HUES48 (cell line): ENCODE results near the gene SLC25A41.

Experiments used
- H3K27ac ChIP-seq: one replicate; pipeline ENCODE4 v1.7.0; 2013; ENCODE audit warnings: low read depth, low read length, inconsistent platforms
- H3K27me3 ChIP-seq: 2 replicates; pipeline ENCODE4 v1.6.1; 2013; ENCODE audit warnings: mild to moderate bottlenecking, low read length; ENCODE audit not compliant: control insufficient read depth, insufficient read depth
- H3K36me3 ChIP-seq: 2 replicates; pipeline ENCODE4 v1.6.1; 2013; ENCODE audit warnings: low read length; ENCODE audit not compliant: control insufficient read depth, insufficient read depth
- H3K4me1 ChIP-seq: 2 replicates; pipeline ENCODE4 v1.6.1; 2013; ENCODE audit warnings: mild to moderate bottlenecking, low read length; ENCODE audit not compliant: control insufficient read depth, insufficient read depth
- H3K4me3 ChIP-seq: 2 replicates; pipeline ENCODE4 v1.5.1; 2013; ENCODE audit warnings: mild to moderate bottlenecking, low read depth, low read length
- H3K9ac ChIP-seq: 2 replicates; pipeline ENCODE4 v1.6.1; 2013; ENCODE audit warnings: mild to moderate bottlenecking, low read depth, low read length, moderate library complexity
- H3K9me3 ChIP-seq: 2 replicates; pipeline ENCODE4 v1.6.1; 2013; ENCODE audit warnings: low read length; ENCODE audit not compliant: control insufficient read depth, insufficient read depth

SLC25A41 gene

DNA sequence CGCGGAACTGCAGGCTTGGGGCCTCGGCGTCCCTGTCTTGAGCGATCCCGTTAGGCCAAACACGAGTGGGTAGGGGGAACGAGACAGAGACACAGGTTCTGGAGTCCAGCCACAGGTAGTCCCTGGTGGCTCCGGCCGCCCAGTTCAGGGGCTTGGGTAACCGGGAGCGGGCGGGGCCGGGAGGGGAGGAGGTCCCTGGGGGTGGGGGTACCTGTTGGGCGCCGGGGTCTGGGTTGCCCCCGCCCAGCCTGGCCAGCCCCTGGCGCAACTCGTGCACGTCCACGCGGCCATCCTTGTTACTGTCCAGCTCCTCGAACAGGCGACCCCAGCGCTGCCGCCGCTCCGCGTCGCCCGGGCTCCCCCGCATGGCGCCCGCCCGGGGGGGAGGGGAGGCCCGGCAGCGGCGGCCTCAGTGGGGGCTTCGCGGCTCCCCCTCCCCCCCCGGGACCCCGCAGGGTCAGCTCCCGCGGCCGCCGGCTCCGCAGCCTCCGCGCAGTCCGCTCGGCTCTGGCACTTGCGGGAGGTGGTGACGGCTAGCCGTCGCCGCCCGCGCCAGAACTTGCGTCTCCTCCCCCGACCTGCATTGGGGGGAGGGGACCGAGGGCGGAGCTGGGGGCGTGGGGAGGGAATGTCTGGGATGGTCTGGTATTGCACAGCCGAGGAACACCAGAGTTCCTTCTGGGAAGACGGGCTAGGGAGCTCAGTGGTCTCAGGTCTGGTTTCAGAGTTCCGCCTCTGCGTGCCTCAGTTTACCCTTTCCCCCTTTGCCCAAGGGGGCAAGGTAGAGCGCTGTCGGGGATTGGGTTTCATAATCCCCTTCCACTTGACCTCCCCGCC is 25.9 kb upstream of the SLC25A41 start, which contains the start of gene SLC25A23:
Gene SLC25A23 (minus strand): TSS at position 531 of the 837 bp plus-strand sequence. CDS start 164 bp downstream, at position 367.
- Histone ChIP-seq H3K4me3 (peak within 1 kb of the TSS; percentile 75), H3K9ac (peak within 1 kb of the TSS; percentile 22; the same call in 1 of the 2 replicates), H3K4me1 (no peaks in the 10 kb centered on the region)

DNA sequence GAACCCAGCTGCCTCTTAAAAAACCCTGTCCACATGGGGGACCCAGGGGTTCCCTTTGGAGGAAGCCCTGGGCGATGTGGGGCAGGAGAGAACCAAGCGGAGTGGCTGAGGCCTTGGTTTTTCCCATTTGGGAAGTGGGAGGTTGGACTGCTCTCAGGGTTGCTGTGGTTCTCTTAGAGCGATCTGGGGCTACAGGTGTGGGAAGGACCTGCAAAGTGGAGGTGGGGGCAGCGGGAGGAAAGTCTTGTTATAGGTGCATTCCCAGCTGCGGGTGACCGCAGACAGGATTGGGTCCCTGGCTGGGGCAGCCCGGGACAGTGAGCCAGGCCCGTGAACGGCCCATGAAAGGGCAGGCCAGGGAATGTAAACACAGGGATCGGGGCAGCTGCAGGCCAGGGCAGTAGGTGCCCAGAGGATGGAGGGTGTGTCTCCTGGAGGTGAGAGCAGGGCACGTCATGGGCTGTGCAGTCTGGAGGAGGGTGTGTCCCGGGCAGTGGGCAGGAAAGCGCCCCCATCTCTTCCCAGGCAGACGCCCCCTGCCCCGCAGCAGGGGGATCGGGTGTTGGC is 25.2 kb upstream of the SLC25A41 start:
- no peak overlapping the region for H3K27ac ChIP-seq
- no peak overlapping the region for H3K9ac ChIP-seq

More for the DNA sequence above, 25.9 kb upstream of the SLC25A41 start, which contains the start of gene SLC25A23:
- peaks cover 4% of the 10 kb centered on the region; the same call in 1 of the 2 replicates for H3K27me3 ChIP-seq
- H3K9me3 ChIP-seq: no peaks in the 10 kb centered on the region
- H3K36me3 ChIP-seq: peaks cover 10% of the 10 kb centered on the region
- H3K27ac ChIP-seq: peak within 1 kb of the TSS; percentile 60

GRCh38 chr19:6457958-6458694 is 24.6 kb upstream of the SLC25A41 start:
- H3K4me3 ChIP-seq: no peak overlapping the region
- no peaks in the 10 kb centered on the region; the same call in none of the 2 replicates for H3K9me3 ChIP-seq
- peaks cover 22% of the 10 kb centered on the region for H3K36me3 ChIP-seq
- H3K4me1 ChIP-seq: no peaks in the 10 kb centered on the region
- peaks cover 4% of the 10 kb centered on the region; the same call in 1 of the 2 replicates for H3K27me3 ChIP-seq
- H3K9ac ChIP-seq: no peak overlapping the region
- H3K27ac ChIP-seq: no peak overlapping the region

More for the DNA sequence above, 25.2 kb upstream of the SLC25A41 start:
- Histone ChIP-seq H3K36me3 (peaks cover 17% of the 10 kb centered on the region), H3K9me3 (no peaks in the 10 kb centered on the region; the same call in none of the 2 replicates), H3K27me3 (peaks cover 4% of the 10 kb centered on the region; the same call in 1 of the 2 replicates), H3K4me1 (no peaks in the 10 kb centered on the region), H3K4me3 (peak overlapping the region; percentile 75)

- H3K36me3 ChIP-seq: peaks cover 28% of the 10 kb centered on the region
- no peaks in the 10 kb centered on the region for H3K4me1 ChIP-seq
- no peak overlapping the region for H3K9ac ChIP-seq
- no peak overlapping the region for H3K4me3 ChIP-seq
- H3K27me3 ChIP-seq: no peaks in the 10 kb centered on the region
- H3K27ac ChIP-seq: no peak overlapping the region
- H3K9me3 ChIP-seq: no peaks in the 10 kb centered on the region; the same call in none of the 2 replicates
Measured at GRCh38 chr19:6455924-6456323, 22.4 kb upstream of the SLC25A41 start.

DNA sequence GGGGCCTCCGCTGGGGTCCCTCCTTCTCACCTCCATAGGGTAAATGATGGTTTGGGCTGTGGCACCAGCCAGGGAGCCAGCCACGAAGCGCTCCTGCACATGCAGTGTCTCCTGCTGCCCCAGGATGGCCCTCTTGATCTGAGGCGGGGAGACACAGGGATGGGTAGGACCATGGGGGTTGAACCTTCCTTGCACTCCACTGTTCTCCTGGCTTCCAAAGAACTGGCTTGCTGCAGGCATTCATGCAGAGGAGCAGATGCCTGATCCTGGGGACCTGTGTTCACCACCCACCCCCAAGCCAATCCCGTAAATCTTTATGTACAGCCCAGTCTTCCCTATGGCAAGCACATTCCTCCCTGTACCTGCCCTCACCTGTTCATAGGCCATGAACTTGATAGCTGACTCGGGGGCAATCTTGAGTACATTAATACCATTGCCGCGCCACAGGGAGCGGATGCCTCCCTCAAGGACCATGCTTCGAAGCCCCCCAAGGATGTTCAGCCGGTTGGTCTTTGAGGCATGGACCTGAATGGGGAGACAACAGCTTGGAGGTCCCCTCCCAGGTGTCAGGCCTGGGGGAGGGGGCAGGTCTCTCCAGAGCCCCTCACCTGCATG is 20.5 kb upstream of the SLC25A41 start:
- H3K36me3 ChIP-seq: peaks cover 28% of the 10 kb centered on the region

GRCh38 chr19:6452899-6453298 is 19.3 kb upstream of the SLC25A41 start:
- Histone ChIP-seq H3K4me1 (no peaks in the 10 kb centered on the region), H3K9ac (no peak overlapping the region), H3K27ac (no peak overlapping the region), H3K4me3 (no peak overlapping the region), H3K27me3 (no peaks in the 10 kb centered on the region), H3K9me3 (no peaks in the 10 kb centered on the region; the same call in none of the 2 replicates), H3K36me3 (peaks cover 28% of the 10 kb centered on the region)

More for the DNA sequence above, 20.5 kb upstream of the SLC25A41 start:
- Histone ChIP-seq H3K4me3 (no peak overlapping the region), H3K9me3 (no peaks in the 10 kb centered on the region; the same call in none of the 2 replicates), H3K27ac (no peak overlapping the region), H3K27me3 (no peaks in the 10 kb centered on the region), H3K9ac (no peak overlapping the region), H3K4me1 (no peaks in the 10 kb centered on the region)

DNA sequence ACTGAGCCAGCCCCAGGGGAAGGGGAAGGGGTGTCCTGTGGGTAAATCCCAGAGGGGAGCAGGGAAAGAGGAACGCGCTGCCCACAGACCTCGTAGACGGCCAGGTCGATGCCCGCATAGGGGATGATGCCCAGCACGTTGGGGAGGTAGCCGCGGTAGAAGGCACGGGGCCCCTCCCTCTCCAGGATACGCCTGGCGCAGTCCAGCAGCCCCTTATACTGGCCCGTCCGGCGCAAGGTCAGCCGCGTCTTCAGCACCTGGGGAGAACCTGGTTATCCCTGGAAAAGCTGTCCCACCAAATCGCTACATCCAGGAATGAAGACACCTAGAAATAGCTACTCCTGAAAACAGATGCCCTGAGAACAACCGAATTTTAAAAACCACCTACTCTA is 18.7 kb upstream of the SLC25A41 start:
- H3K4me1 ChIP-seq: no peaks in the 10 kb centered on the region
- no peaks in the 10 kb centered on the region for H3K27me3 ChIP-seq
- H3K4me3 ChIP-seq: no peak overlapping the region
- no peak overlapping the region for H3K9ac ChIP-seq
- no peak overlapping the region for H3K27ac ChIP-seq
- H3K36me3 ChIP-seq: peaks cover 28% of the 10 kb centered on the region
- no peaks in the 10 kb centered on the region; the same call in none of the 2 replicates for H3K9me3 ChIP-seq

- Histone ChIP-seq H3K9ac (no peak overlapping the region), H3K27ac (no peak overlapping the region), H3K4me1 (no peaks in the 10 kb centered on the region), H3K36me3 (peaks cover 28% of the 10 kb centered on the region), H3K27me3 (no peaks in the 10 kb centered on the region), H3K4me3 (no peak overlapping the region), H3K9me3 (no peaks in the 10 kb centered on the region; the same call in none of the 2 replicates)
Measured at GRCh38 chr19:6451583-6452222, 18.1 kb upstream of the SLC25A41 start.

GRCh38 chr19:6450166-6450565 is 16.6 kb upstream of the SLC25A41 start:
- Histone ChIP-seq H3K9ac (no peak overlapping the region), H3K36me3 (peaks cover 23% of the 10 kb centered on the region), H3K27me3 (no peaks in the 10 kb centered on the region), H3K4me1 (no peaks in the 10 kb centered on the region), H3K27ac (no peak overlapping the region), H3K4me3 (no peak overlapping the region), H3K9me3 (no peaks in the 10 kb centered on the region; the same call in none of the 2 replicates)

- Histone ChIP-seq H3K4me3 (no peak overlapping the region), H3K9ac (no peak overlapping the region), H3K9me3 (no peaks in the 10 kb centered on the region), H3K27me3 (no peaks in the 10 kb centered on the region), H3K4me1 (no peaks in the 10 kb centered on the region), H3K36me3 (peaks cover 5% of the 10 kb centered on the region; the same call in 1 of the 2 replicates), H3K27ac (no peak overlapping the region)
Measured at GRCh38 chr19:6448045-6448444, 14.5 kb upstream of the SLC25A41 start.
